NCI-H460 (cell line): ENCODE data around the gene STXBP1. TPM values are rescaled to one million over a fixed set of nuclear protein-coding genes. Genes with fewer than 3 reads are reported as not detected.

ENCODE experiments used
- DNase-seq: peaks from one replicate; pipeline ENCODE4 v3.0.0-alpha.2; 2016; ENCODE audit warnings: low read depth; ENCODE audit errors: extremely low read depth
- total RNA-seq: library from RNA; depleted of rRNA; stranded (reverse); fragments of >200 nt; shearing (Covaris generic); gene quantifications from 2 replicates; pipeline ENCODE4 v1.2.3, GENCODE V29; 2014

STXBP1 gene
- total RNA-seq, 1 experiment from 2014 or later: 8.4 TPM

- DNase-seq: no peak
These were observed 95.7 kb downstream of the STXBP1 start for GRCh38 chr9:127707766-127708165.

DNA sequence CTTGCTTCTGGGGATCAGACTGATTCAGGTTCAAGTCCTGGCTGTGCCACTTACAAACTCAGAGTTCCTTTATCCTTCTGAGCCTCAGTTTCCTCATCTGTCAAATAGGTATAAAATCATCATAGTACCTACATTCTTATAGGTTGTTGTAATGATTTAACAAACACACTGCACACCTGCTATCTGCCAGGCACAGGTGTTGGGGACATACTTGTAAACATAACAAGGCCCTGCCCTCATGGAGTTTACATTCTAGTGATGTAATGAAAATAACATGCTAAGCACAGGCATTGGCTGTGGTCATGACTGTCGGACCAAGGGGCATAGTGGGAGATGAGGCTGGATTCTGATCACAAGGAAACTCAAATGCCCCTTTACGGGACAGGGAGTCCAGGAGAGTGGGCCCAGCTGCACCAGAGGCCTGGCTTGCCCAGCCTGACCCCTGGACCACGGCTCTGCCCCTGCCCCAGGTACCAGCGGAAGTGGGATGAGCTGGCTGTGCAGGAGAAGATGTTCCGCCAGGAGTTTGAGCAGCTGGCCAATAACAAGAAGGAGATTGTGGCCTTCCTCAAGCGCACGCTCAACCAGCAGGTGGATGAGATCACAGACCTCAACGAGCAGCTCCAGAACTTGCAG is 97.0 kb downstream of the STXBP1 start:
- no peak for DNase-seq

- no peak for DNase-seq
These were observed 98.2 kb downstream of the STXBP1 start for GRCh38 chr9:127710204-127710783.

DNA sequence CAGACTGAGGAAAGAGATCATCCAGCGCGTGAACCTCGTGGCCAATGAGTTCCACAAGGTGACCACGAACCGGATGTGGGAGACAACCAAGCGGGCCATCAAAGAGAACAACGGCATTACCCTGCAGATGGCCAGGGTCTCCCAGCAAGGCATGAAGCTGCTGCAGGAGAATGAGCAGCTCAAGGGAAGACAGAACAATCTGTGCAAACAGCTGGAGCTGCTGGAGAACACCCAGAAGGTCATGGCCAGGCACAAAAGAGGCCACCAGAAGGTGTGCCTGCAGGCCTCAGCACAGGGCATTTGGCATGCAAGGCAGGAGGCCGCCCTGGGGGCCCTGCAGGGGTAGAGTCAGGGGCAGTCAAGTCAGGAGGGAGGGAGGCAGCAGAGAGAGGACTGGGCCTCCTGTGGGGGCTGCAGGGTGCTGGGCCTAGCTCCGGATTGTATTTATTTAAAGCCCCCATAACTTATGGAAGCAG is 99.2 kb downstream of the STXBP1 start:
- DNase-seq: no peak

GRCh38 chr9:127711831-127712274 is 99.8 kb downstream of the STXBP1 start:
- no peak for DNase-seq

- no peak for DNase-seq
These were observed 100.3 kb downstream of the STXBP1 start for GRCh38 chr9:127712371-127712770.

GRCh38 chr9:127712867-127713266 is 100.8 kb downstream of the STXBP1 start:
- DNase-seq: no peak

DNA sequence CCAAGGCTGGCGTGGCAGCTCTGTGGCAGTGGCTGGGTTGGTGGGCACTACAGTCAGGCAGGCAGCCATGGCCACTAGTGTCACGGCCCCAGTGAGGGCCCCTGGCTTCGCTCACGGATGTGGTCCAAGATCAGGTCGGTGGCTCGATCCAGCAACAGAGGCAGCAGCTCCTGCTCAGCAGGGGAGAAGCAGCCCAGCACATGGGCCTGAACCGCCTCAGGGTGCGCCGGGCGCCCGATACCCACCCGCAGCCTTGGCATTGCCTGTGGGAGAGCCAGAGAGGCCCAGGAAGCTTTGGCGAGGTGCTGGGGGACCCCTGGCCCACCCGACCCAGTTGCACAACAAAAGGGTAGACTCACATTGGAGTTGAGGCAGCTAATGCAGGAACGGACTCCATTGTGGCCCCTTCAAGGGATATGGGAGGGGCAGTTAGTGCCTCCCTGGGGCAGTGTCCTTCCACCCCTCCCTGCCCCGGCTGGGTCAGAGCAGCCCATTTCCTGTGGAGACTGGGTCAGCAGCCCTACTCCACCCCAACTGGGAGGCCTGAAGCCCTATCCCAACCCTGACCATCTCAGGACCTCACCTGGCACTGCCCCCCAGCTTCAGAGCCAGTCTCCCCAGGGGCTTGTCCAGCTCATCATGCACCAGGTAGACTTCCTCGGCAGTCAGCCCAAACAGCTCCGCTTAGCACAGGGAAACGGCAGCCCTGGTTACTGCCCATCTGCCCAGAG is 102.1 kb downstream of the STXBP1 start:
- no peak for DNase-seq

DNA sequence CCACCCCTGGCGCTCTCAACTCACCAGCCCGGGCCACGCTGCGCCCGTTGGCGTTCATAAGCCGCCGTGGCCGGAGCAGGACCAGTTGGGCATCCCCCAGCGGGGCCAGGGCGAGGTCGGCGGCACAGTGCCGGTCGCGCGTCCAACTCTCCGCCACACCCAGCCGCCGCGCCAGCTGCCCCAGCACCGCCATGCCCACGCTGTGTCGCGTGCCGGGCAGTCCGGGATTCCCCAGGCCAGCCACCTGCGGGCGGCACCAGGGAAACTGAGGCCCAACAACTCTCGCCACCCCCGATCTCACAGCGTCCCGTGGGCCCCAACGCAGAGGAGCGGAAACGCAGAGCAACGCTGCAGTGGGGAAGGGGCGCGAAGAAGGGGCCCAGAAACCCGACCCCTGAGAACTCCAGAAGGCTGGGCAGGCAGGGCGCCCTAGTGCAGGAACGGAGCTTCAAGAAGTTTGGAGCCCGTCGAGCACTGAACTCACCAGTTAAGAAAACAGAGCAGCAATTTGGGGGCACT is 102.9 kb downstream of the STXBP1 start:
- no peak for DNase-seq

DNA sequence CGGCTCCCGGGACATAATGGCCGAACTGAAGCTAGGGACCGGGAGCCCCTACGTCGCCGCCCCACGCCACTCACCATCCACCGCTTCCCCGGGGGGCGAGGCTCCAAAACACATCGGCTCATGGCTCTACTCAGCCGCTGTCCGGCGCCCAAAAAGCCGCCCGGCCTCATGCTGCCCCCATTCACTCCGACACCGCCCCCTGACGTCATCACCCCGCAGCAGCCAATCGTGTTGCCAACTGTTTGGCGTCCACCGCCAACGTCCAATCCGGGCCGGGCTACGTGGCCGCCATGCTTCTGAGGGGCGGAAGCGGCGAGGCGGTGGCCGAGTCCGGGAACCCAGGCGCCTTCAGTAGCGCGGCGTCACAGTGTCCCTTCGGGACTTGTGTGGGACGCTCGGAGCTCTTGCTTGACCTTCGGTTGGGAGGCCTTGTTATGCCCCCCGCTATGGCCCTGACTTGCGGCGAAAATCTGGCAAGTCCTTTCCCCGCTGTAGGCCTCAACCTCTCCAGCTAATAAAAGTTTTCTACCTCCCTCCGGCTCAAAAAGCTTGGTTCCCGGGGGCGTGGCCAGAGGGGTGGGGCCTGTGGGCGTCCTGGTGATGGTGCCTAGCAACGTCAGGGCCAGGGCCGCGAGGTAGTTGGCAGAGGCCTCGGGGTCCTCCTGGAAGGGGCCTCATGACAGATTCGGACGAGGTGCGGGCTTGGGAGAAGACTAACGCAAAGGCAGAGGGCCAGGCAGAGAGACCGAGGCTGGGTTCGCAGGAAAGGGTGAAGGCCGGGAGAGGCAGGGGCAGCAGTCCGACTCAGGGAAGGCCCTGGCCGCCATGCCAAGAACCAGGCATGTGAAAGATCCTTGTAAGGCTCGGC is 103.6 kb downstream of the STXBP1 start, which contains the start of the genes PTRH1 and TTC16:
PTRH1 (minus strand) TSS at position 194 of the 868 bp plus-strand sequence; CDS start at position 170, 24 bp downstream.
TTC16 (plus strand) TSS at position 610 of the 868 bp plus-strand sequence; CDS start at position 677, 67 bp downstream.
- DNase-seq: peak; percentile 96

DNA sequence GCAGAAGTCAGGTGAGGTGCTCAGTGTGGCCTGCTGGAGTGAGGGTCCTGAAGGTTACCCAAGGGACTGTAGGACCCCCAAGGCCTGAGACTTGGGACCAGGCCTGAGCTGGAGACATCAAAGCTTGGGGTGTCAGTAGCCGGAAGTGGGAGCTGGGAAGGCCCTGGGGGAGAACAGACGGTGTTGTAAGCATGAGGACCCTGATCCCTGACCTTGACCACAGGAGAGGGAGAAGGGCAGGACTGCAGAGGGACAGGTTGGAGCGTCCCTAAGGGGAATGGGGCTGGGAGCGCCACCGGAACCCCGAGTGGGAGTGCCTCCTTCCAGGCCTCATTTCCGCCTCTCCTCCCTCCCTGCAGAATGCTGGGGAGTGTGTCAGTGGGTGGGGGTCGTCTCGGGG is 104.3 kb downstream of the STXBP1 start:
- no peak for DNase-seq

DNA sequence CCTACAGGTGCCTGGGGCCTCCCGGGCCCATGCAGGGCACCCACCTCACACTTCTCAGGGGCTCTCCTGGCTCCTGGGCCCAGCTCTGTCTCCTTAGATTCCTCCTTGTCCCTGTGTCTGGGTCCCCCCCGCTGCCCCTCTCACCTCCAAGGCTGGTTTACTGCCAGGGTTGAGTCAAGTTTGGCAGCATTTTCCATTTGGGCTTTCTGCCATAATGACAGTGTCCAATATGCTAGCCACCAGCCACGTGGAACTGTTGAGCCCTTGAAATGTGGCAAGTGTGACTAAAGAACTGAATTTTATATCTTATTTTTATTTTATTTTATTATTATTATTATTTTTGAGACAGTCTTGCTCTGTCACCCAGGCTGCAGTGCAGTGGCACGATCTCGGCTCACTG is 105.7 kb downstream of the STXBP1 start:
- no peak for DNase-seq

DNA sequence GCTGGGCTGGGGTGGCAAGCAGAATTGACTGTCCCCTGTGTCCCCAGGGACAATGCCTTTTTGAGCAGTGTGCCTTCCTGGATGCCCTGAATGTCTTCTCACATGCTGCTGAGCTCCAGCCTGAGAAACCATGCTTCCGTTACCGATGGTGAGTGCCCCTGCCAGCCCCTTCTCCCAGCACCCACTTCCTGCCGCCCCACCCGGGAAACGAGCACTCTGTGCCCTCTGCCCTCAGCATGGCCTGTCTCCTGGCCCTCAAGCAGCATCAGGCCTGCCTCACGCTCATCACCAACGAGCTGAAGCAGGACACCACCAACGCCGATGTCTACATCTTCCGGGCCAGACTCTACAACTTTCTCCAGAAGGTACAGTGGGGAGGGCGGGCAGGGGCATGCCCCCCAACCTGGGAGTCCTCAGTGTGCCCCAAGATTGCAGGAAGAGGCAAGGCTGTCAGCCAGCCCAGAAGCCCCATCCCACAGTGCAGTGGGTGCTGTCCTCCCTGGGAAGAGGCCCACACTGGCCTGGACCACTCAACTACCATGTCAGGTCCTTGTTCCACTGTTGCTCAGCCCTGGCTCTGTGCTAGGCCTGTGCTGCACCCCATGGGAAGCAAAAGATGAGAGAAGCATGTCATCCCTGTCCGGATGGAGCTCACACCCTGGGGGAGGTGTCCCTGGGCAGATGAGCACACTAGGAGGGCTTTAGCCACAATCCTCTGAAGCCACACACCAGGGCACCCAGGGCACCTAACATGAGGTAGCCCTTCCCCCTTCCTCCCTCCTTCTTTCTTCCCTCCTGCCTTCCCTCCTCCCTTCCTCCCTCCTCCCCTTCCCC is 108.2 kb downstream of the STXBP1 start:
- no peak for DNase-seq

DNA sequence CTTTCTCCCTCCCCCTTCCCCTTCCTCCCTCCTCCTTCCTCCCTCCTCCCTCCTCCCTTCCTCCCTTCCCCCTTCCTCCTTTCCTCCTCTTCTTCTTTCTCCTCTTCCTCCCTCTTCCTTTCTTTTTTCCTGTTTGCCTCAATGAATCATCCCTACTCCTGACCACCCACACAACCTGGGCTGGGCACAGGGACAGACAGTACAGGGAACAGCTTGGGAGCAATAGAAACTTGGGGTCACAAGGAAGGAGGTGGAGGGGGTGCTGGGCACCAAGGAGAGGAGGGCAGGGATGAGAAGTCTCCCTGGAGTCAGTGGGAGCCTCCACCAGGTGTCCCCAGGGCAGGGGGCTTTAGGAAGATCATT is 108.8 kb downstream of the STXBP1 start:
- DNase-seq: no peak

DNA sequence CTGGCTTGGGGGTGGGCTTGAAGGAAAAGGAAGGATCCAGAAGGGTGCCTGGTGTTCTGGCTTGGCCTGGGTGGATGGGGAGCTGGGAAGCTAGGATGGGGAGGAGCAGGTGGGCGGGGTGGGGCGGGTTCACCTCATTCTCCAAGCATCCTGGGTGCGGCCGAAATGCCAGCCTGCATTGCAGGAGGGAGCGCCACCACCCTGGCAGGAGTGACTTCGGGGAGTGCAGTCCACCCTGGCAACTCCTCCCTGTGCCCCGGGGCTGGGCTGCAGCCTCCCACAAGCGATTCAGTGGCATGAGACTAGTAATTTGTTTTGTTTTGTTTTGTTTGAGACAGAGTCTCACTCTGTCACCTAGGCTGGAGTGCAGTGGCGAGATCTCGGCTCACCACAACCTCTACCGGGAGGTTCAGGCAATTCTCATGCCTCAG is 109.3 kb downstream of the STXBP1 start:
- DNase-seq: no peak

GRCh38 chr9:127722055-127722745 is 110.1 kb downstream of the STXBP1 start:
- DNase-seq: no peak

DNA sequence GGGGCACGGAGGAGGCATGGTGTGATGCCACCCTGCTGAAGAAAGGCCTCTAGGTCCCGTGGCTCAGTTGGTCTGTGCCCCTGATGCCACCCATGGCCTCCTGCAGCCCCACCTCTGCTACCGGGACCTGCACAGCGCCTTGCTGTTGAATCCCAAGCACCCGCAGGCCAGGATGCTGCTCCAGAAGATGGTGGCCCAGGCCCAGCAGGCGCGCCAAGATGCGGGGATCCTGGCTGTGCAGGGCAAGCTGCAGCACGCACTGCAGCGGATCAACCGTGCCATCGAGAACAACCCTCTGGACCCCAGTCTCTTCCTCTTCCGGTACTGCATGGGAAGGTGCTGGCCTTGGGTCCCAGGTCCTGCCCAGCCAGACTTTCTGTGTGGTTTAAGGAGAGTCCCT is 110.9 kb downstream of the STXBP1 start:
- no peak for DNase-seq

GRCh38 chr9:127723444-127723843 is 111.4 kb downstream of the STXBP1 start:
- no peak for DNase-seq

DNA sequence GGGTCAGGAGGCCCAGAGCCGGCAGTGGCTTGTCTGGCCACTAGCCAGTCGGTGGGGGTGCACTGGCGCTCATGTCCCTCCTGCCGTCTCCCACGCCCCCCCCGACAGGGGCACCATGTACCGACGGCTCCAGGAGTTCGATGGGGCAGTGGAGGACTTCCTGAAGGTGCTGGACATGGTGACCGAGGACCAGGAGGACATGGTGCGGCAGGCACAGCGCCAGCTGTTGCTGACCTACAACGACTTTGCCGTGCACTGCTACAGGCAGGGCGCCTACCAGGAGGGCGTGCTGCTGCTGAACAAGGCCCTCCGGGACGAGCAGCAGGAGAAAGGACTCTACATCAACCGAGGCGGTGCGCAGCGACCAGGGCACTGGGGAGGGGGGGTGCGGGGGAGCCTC is 111.9 kb downstream of the STXBP1 start:
- no peak for DNase-seq
